Measurements from ENCODE around the gene RNF126. TPM values are rescaled to one million over a fixed set of nuclear protein-coding genes. Genes with fewer than 3 reads are reported as not detected.

Gene RNF126
- total RNA-seq, 1 donor from 2014 or later, result 31.4 TPM

DNA sequence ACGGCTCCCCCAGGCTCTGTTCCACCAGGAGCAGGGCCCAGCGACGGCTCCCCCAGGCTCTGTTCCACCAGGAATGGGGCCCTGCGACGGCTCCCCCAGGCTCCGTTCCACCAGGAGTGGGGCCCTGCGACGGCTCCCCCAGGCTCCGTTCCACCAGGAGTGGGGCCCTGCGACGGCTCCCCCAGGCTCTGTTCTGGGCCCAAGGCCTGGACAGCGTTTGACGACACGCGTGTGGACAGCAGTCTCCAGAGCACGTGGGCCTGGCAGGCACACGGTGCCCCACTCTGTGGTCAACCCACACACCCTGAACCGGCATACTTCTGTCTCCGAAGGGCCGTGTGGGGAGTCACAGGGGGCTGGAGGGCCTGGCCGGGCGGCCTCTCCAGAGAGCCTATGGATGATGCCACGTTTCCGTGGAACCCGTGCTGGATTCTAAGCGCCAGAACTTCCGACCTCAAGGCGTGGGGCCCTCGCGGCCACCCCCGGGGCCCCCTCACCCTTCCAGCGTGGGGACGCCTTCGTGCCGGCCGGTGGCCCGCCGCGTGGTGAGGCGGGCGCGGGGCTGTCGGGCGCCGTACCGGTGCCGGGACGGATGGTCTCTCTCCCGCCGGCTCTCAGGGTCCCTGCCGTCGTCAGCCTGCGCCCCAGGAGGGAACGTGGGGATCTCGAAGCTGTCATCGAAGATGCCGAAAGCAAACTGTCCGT is 11.7 kb downstream of the RNF126 start:
- DNase-seq (ENCODE audit: low spot score), result no peak
- intact Hi-C loops (cut with DNase I), result no loop called here

DNA sequence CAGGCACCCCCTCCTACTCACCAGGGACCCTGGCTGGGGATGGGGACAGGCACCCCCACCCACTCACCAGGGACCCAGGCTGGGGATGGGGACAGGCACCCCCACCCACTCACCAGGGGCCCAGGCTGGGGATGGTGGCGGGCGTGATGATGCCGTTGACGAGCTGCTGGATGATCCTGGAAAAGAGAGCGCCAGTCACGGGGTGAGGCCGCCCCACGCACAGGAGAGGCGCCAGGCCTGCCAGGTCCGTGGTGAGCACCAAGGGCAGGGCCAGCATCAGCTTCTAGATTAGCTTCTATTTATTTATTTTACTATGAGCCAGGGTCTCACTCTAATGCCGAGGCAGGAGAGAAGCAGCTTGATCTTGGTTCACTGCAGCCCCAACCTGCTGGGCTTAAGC is 12.9 kb downstream of the RNF126 start:
- intact Hi-C loops (cut with DNase I), result no loop called here
- DNase-seq (ENCODE audit: low spot score), result no peak

- DNase-seq (ENCODE audit: low spot score), result no peak
Observed at GRCh38 chr19:648904-649801, 13.9 kb downstream of the RNF126 start.

DNA sequence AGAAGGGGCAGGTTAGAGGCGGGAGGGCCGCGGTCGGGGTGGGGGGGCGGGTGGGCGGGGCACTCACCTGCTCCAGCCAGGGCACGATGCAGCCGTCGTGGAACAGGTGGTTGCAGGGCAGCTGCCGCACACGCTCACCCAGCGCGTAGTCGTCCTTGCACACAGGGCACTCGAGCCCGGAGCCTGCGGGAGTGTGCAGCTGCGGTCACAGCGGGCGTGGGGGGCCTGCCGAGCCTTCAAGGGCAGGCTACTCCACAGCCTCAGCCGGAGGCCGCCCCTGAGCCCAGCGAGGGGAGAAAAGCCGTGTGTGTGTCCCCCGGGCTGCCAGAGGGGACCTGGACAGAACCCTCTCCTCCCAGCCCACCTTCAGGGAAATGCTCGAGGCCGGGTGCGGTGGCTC is 14.7 kb downstream of the RNF126 start:
- intact Hi-C loops (cut with DNase I), result no loop called here
- no peak for DNase-seq (ENCODE audit: low spot score)

More at GRCh38 chr19:648904-649801, 13.9 kb downstream of the RNF126 start:
- intact Hi-C loops (cut with DNase I), result no loop called here

GRCh38 chr19:647566-648284 is 15.3 kb downstream of the RNF126 start:
- intact Hi-C loops (cut with DNase I), result no loop called here
- DNase-seq (ENCODE audit: low spot score), result no peak

DNA sequence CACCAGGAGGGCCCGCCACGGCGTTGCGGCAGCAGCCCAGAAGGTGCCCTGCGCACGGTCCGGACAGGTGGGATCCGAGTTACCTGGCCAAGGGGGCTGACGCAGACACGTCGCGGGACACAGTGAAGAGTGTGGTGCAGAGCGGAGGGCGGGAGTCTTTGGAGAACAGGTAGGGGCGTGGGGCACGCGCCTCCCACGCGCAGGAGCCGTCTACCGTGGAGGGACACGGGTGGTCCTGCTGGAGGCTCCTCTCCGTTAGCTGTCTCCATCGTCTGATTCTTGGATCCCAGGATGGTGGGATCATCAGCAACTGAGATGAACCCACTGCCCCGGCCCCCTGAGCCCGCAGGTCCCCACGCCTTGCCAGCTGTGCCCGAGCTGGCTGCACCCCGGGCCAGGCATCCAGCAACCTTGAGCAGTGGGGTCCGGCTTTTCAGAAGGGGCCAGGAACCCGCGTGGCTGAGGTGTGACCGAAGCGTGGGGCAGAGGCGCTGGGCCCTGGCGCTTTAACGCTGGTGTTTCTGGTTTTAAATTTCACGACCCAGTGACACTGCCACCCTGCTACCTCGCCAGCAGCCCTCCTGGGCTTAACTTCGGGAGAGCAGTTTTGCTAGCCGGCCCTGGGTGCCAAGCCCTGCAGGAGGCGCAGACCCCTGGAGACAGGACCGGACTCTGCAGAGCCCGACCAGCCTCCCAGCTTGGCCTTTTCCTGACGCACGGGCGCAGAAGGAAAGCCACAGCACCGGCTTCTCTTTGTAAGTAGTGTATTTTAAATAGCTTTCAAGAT is 16.0 kb downstream of the RNF126 start:
- DNase-seq (ENCODE audit: low spot score), result no peak

GRCh38 chr19:645912-646778 is 16.9 kb downstream of the RNF126 start:
- intact Hi-C loops (cut with DNase I), result no loop called here
- DNase-seq (ENCODE audit: low spot score), result no peak

More for the DNA sequence above, 16.0 kb downstream of the RNF126 start:
- intact Hi-C loops (cut with DNase I), result no loop called here

- intact Hi-C loops (cut with DNase I), result no loop called here
- DNase-seq (ENCODE audit: low spot score), result no peak
Observed at GRCh38 chr19:644789-645188, 18.2 kb downstream of the RNF126 start.

DNA sequence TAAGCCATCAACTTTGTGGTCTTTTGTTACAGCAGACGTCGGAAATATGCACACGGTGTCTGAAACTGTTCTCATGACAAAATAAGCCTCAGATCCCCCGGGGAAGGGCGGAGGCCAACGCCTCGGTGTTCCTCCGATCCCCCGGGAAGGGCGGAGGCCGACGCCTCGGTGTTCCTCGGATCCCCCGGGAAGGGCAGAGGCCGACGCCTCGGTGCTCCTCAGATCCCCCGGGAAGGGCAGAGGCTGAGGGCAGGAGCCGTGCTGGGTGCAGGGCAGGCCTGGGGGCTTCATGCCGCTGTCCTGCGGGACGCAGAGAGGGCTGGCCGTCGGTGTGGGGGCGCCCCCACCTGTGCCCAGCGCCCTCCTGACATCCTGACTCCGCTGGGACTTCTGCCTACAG is 18.7 kb downstream of the RNF126 start:
- DNase-seq (ENCODE audit: low spot score), result no peak
- intact Hi-C loops (cut with DNase I), result no loop called here

GRCh38 chr19:643736-644135 is 19.3 kb downstream of the RNF126 start:
- intact Hi-C loops (cut with DNase I), result no loop called here
- DNase-seq (ENCODE audit: low spot score), result no peak

DNA sequence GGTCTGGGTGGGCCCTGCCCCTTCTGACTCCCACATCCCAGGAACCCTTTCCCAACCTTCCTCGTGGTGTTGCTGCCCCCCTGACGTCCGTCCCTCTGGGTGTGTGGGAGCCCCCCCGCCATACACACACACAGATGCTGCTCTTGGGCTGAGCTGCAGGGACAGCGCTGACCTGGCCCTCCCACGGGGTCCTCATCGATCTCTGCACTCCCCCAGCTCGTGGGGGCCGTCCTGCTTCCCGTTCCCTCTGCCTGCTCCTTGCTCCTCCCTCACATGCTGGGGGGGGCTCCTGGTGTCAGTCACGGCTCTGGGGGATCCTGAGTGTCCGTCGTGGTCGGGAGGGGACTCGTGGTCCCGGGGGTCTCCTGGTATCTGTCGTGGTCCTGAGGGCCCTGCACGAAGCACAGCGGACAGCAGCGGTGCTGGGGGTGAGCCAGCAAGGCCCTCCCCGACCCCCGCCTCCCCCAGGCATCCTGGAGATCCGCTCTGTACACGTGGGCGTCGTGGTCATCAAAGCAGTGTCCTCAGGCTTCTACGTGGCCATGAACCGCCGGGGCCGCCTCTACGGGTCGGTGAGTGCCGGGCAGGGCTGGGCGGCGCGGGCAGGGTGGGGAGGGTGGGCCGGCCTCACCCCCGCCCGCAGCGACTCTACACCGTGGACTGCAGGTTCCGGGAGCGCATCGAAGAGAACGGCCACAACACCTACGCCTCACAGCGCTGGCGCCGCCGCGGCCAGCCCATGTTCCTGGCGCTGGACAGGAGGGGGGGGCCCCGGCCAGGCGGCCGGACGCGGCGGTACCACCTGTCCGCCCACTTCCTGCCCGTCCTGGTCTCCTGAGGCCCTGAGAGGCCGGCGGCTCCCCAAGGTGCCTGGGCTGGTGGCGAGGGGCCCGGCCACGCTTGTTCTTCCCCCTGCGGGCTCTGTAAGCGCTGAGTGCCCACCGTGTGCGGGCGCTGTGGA is 20.0 kb downstream of the RNF126 start:
- intact Hi-C loops (cut with DNase I), result no loop called here
- DNase-seq (ENCODE audit: low spot score), result no peak

DNA sequence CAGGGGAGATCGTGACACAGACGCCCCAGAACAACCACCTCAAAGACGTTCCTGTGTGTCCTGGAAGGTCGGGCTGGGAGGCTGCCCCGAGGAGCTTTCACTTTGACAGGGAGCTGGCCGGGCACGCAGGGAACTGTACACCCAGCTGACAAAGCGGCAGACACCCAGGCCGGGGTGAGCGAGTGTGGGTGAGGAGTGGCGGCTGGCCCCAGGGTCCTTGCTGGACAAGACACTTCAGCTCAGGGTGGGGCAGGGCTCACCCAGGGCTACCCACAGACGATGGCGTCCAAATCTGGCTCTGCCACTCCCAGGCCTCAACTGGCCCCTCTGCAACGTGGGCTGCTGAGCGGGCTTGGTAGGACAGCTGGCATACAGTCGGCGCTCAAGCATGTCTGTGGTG is 21.3 kb downstream of the RNF126 start:
- intact Hi-C loops (cut with DNase I), result no loop called here
- DNase-seq (ENCODE audit: low spot score), result no peak

DNA sequence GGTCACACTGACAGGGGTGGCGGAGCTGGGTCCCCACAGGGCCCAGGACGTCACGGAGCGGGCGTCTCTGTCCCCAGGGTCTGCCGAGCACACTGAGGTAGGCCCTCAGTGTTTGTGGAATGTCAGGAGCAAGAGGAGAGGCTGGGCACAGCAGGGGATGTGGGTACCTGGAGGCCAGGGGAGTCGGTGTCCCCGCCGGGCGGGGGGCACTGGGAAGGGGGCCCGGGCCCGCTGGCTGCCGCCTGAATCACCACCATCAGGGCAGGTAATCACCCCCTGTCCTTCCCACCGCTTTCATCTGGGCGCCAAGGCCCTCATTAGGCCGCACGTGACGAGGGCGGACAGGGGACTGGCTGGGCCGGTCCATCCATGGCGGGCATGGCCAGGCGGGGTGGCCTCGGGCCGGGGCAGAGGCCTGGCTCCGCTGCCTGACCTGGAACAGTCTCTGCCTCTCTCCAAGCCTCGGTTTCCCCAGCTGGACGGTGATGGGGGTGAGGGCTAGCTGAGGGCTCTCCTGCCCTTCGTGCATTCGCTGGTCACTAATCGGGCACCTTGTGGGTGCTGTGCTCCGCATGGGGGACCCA is 22.3 kb downstream of the RNF126 start:
- intact Hi-C loops (cut with DNase I), result no loop called here
- DNase-seq (ENCODE audit: low spot score), result no peak

- intact Hi-C loops (cut with DNase I), result no loop called here
- no peak for DNase-seq (ENCODE audit: low spot score)
Observed at GRCh38 chr19:640161-640558, 22.9 kb downstream of the RNF126 start.

DNA sequence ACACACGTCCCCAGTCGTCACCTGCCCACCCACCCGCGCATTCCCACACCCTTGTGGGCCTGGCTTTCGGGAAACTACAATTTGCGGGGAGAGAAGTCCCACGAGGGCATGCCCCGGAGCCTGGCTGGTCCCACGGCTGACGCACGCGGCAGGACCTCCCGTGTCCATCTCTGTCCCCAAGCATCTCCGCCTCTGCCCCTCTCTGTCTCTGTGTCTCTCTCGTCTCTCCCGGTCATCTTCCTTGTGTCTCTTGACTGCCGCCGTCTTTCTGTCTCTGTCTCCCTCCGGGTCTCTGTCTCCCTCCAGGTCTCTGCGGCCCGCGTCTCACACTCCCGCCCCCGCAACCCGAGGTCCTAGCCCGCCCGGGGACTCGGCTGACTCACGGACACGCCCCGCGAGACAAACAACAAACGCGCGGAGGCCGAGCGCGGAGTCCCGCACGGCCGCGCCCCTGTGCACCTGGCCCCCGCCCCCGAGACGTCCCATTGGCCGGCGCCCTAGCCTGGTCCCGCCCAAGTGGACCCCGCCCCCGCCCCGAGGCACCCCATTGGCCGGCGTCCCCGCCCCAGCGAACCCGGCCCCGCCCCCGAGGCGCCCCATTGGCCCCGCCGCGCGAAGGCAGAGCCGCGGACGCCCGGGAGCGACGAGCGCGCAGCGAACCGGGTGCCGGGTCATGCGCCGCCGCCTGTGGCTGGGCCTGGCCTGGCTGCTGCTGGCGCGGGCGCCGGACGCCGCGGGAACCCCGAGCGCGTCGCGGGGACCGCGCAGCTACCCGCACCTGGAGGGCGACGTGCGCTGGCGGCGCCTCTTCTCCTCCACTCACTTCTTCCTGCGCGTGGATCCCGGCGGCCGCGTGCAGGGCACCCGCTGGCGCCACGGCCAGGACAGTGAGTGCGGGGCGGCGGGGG is 23.5 kb downstream of the RNF126 start, which contains the start of gene FGF22:
FGF22 (plus strand) TSS at position 627 of the 908 bp plus-strand sequence; CDS start at position 674, 47 bp downstream.
- DNase-seq (ENCODE audit: low spot score), result peak; percentile 95
- intact Hi-C loops (cut with DNase I), result no loop called here

DNA sequence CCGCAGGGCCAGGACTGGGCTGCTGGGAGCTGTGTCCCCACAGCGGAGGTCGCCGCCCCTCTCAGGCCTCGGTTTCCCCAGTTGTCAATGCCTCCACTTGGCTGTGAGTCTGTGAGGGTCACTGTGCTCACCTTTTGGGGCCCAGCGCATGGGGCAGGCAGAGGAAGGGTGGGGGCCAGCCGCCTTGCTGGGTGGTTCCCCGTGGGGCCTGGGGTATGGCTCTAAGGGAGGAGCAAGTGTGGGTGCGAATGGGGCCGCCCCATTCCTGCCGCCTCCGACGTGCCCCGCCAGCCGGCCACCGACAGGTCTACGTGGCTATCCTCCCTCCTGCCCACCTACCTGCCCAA is 24.1 kb downstream of the RNF126 start:
- no peak for DNase-seq (ENCODE audit: low spot score)
- intact Hi-C loops (cut with DNase I), result no loop called here
